LNCAP (cell line): ENCODE results near the gene ITSN2.

Experiments
- TF ChIP-seq, protein P1 (sequence below): fragments of 450-650 bp; IDR thresholded peaks from 2 replicates; pipeline ENCODE4 v1.5.1; 2017; ENCODE audit warnings: mild to moderate bottlenecking

Gene ITSN2

DNA sequence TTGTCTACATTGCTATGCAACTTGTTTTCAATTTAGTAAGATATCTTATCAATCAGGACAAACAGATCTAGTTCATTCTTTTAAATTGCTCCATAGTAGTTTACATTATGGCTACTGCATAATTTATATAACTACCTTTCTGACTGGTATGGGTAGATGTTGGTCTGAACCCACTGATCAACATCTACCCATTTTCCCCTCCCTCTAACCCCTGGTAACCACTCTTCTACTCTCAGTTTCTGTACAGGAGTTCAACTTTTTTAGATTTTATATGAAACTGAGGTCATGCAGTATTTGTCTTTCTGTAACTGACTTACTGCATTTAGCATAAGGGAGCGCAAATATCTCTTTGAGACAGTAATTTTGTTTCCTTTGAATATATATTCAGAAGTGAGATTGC, 73.2 kb downstream of the ITSN2 start:
- TF ChIP-seq, protein P1, sequence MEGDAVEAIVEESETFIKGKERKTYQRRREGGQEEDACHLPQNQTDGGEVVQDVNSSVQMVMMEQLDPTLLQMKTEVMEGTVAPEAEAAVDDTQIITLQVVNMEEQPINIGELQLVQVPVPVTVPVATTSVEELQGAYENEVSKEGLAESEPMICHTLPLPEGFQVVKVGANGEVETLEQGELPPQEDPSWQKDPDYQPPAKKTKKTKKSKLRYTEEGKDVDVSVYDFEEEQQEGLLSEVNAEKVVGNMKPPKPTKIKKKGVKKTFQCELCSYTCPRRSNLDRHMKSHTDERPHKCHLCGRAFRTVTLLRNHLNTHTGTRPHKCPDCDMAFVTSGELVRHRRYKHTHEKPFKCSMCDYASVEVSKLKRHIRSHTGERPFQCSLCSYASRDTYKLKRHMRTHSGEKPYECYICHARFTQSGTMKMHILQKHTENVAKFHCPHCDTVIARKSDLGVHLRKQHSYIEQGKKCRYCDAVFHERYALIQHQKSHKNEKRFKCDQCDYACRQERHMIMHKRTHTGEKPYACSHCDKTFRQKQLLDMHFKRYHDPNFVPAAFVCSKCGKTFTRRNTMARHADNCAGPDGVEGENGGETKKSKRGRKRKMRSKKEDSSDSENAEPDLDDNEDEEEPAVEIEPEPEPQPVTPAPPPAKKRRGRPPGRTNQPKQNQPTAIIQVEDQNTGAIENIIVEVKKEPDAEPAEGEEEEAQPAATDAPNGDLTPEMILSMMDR = no peak

DNA sequence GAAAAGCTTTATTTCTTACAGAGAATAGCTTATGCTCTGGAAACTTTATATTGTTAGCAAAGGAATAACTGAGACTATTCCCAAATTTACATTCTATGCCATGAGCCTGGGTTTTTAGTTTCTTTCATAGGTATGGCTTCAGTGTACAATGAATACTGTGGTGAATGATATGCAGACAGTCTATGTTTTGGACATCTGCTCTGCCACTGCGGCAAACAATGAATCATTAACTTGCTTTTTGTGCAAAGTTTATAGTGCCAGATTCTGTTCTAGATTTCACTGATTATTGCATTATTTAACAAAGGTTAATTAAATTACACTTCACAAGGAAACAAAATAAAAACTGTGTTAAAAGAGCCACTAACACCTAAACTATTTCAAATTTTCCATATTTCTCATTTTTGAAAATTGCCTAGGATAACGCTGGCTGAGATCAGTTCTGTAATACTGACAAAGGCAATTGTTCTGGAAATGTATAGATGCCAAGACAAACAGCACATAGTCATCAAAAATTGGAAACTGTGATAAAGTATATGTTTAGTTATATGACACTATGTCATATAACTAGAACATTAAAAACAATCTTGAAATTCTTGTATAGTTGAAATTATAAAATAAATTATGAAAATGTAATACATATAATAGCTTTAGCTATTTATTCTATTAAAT, 74.7 kb downstream of the ITSN2 start:
- TF ChIP-seq, protein P1 = no peak

DNA sequence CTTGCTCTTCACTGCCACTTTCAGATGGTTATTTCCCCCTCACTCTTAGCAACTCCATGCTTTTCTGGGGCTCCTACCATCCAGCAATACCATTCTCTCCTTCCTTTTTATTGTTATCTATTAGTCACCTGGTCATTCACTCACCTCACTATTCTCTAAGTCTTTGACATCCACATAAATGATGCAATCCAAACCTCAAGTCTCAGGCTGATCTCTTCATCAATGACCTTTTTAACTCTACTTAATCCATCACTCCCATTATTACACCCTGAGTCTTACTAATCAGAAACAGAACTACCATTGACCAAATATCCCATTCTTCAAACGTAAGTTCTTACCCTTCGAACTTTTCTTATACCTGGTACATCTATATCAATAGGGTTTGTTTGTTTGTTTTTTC, 79.7 kb downstream of the ITSN2 start:
- TF ChIP-seq, protein P1 = no peak

GRCh38 chr2:24280161-24280560, 80.2 kb downstream of the ITSN2 start:
- TF ChIP-seq, protein P1 = no peak

- TF ChIP-seq, protein P1 = no peak
These were observed 83.9 kb downstream of the ITSN2 start for GRCh38 chr2:24276349-24276899.

DNA sequence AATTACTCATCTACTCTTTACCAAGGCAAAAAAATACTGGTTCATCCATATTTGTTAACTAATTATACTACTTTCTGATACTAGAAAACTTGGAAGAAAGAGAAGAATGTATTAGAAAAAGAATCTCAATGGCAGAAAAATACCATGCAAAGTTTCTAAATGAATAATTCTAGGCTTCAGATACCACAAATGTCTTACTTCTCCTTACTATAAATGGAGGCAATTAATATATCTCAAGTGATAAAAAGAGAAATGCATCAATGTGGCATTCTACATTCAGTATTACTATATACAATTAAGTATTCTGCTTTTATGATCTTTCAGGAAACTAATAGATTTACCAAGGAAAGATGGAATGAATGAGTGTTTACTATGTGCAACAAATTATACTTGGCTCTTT, 85.5 kb downstream of the ITSN2 start:
- TF ChIP-seq, protein P1 = no peak

DNA sequence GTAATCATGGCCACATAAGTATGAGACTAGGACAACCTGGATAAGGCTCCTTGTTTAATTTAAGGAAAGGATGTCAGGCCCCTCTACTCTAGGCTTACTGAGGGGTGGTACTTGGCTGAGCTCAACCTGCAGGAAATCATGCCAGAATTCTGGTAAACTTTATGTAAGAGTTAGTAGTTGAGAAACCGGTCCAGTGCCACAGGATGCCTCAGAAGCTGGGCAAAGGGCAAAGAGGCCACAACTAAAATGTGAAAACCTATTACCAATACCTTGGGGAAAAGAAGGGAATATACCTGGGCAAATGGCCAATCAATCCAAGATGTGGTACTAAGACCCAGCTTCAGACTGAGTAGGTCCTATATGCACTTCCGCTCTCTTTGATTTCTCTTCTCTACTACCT, 86.7 kb downstream of the ITSN2 start:
- TF ChIP-seq, protein P1 = no peak
